Neutrophil (primary cell): ENCODE measurements around the gene TSKS.

Experiments used
- H3K27ac ChIP-seq: fragments of 200-600 bp; sonication (generic); 2 replicates; pipeline ENCODE4 v1.5.1; 2016; ENCODE audit warnings: mild to moderate bottlenecking, moderate library complexity
- H3K27me3 ChIP-seq: fragments of 200-600 bp; sonication (generic); 2 replicates; pipeline ENCODE4 v1.6.0; 2016; ENCODE audit warnings: mild to moderate bottlenecking
- H3K36me3 ChIP-seq: fragments of 200-600 bp; sonication (generic); 2 replicates; pipeline ENCODE4 v1.5.1; 2017
- H3K4me1 ChIP-seq, 2 experiments: fragments of 200-600 bp in 1 of 2; sonication (generic) in 1 of 2; 1 replicate in 1 of 2; 2 replicates in 1 of 2; pipeline versions ENCODE4 v1.5.1 to v1.6.1; 2013 to 2016; ENCODE audit warnings: low read depth in 1 of 2, low read length in 1 of 2, mild to moderate bottlenecking in 1 of 2, moderate library complexity in 1 of 2; ENCODE audit not compliant: control insufficient read depth in 1 of 2, insufficient read depth in 1 of 2
- H3K4me3 ChIP-seq, 2 experiments: fragments of 200-600 bp in 1 of 2; sonication (generic) in 1 of 2; 1 replicate in 1 of 2; 2 replicates in 1 of 2; pipeline ENCODE4 v1.5.1; 2013 to 2016; ENCODE audit warnings: low read depth in 1 of 2, low read length in 1 of 2, mild to moderate bottlenecking in 1 of 2, moderate library complexity in 1 of 2
- H3K9me3 ChIP-seq: fragments of 200-600 bp; sonication (generic); 2 replicates; pipeline ENCODE4 v1.5.1; 2016
- CTCF ChIP-seq: fragments of 200-600 bp; sonication (generic); IDR thresholded peaks from 2 replicates; pipeline ENCODE4 v1.5.1; 2016; ENCODE audit warnings: antibody characterized with exemption

TSKS gene

GRCh38 chr19:49701271-49701786, 61.8 kb downstream of the TSKS start:
- H3K27ac ChIP-seq = no peak overlapping the region
- H3K4me1 ChIP-seq = no peaks in the 10 kb centered on the region
- TF ChIP-seq CTCF = no peak
- no peaks in the 10 kb centered on the region for H3K9me3 ChIP-seq
- H3K4me3 ChIP-seq = no peak overlapping the region
- peaks cover 19% of the 10 kb centered on the region for H3K27me3 ChIP-seq
- no peaks in the 10 kb centered on the region for H3K36me3 ChIP-seq

GRCh38 chr19:49700563-49700962, 62.5 kb downstream of the TSKS start:
- no peaks in the 10 kb centered on the region for H3K36me3 ChIP-seq
- no peak for TF ChIP-seq CTCF
- H3K27me3 ChIP-seq = peaks cover 19% of the 10 kb centered on the region
- H3K4me3 ChIP-seq = no peak overlapping the region
- H3K27ac ChIP-seq = no peak overlapping the region
- no peaks in the 10 kb centered on the region for H3K9me3 ChIP-seq
- H3K4me1 ChIP-seq = no peaks in the 10 kb centered on the region

- Histone ChIP-seq H3K27me3 (peaks cover 19% of the 10 kb centered on the region), H3K4me3 (no peak overlapping the region), H3K9me3 (no peaks in the 10 kb centered on the region), H3K4me1 (no peaks in the 10 kb centered on the region), H3K27ac (no peak overlapping the region), H3K36me3 (no peaks in the 10 kb centered on the region)
- no peak for TF ChIP-seq CTCF
These were observed 63.7 kb downstream of the TSKS start for GRCh38 chr19:49699364-49699763.

GRCh38 chr19:49696865-49697264, 66.2 kb downstream of the TSKS start:
- Histone ChIP-seq H3K4me1 (no peaks in the 10 kb centered on the region), H3K36me3 (no peaks in the 10 kb centered on the region), H3K27me3 (peaks cover 38% of the 10 kb centered on the region), H3K4me3 (no peak overlapping the region), H3K27ac (no peak overlapping the region), H3K9me3 (no peaks in the 10 kb centered on the region)
- no peak for TF ChIP-seq CTCF

- no peak overlapping the region for H3K4me3 ChIP-seq
- H3K27ac ChIP-seq = no peak overlapping the region
- H3K27me3 ChIP-seq = peaks cover 41% of the 10 kb centered on the region
- peaks cover under 1 to 4% of the 10 kb centered on the region in 2 experiments for H3K4me1 ChIP-seq
- TF ChIP-seq CTCF = no peak
- H3K9me3 ChIP-seq = no peaks in the 10 kb centered on the region
- H3K36me3 ChIP-seq = no peaks in the 10 kb centered on the region
These were observed 67.0 kb downstream of the TSKS start for GRCh38 chr19:49696115-49696514.

- H3K4me3 ChIP-seq = no peak overlapping the region
- peaks cover 4 to 13% of the 10 kb centered on the region in 2 experiments for H3K4me1 ChIP-seq
- H3K27me3 ChIP-seq = peaks cover 57% of the 10 kb centered on the region
- H3K36me3 ChIP-seq = no peaks in the 10 kb centered on the region
- H3K27ac ChIP-seq = no peak overlapping the region
- H3K9me3 ChIP-seq = no peaks in the 10 kb centered on the region
- TF ChIP-seq CTCF = no peak
These were observed 71.0 kb downstream of the TSKS start for GRCh38 chr19:49692147-49692506.
